PC-9 (cell line): ENCODE results near the gene TAF6.

Experiments used
- EZH2 ChIP-seq: fragments of 200-600 bp; sonication (generic); IDR thresholded peaks from 2 replicates; pipeline ENCODE4 v1.8.0; 2017; ENCODE audit warnings: antibody characterized with exemption, low read depth
- TF ChIP-seq, protein P1 (sequence below): fragments of 200-600 bp; sonication (generic); conservative IDR thresholded peaks from 2 replicates; pipeline ENCODE4 v1.6.1; 2017; ENCODE audit warnings: mixed run types, antibody characterized with exemption, mild to moderate bottlenecking, moderate library complexity

DNA sequence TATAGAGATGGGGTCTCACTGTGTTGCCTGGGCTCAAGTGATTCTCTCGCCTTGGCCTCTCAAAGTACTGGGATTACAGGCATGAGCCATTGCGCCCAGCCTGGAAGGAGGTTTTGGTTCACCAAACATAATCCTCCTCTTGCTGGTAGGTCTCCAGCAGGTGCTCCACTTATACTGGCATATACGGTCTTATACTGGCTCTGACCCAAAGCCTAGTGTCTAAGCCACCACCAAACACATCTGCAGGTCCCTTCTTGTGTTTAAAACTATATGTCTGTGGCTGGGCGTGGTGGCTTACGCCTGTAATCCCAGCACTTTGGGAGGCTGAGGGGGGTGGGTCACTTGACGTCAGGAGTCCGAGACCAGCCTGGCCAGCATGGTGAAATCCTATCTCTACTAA is 13.0 kb upstream of the TAF6 start:
- TF ChIP-seq, protein P1, sequence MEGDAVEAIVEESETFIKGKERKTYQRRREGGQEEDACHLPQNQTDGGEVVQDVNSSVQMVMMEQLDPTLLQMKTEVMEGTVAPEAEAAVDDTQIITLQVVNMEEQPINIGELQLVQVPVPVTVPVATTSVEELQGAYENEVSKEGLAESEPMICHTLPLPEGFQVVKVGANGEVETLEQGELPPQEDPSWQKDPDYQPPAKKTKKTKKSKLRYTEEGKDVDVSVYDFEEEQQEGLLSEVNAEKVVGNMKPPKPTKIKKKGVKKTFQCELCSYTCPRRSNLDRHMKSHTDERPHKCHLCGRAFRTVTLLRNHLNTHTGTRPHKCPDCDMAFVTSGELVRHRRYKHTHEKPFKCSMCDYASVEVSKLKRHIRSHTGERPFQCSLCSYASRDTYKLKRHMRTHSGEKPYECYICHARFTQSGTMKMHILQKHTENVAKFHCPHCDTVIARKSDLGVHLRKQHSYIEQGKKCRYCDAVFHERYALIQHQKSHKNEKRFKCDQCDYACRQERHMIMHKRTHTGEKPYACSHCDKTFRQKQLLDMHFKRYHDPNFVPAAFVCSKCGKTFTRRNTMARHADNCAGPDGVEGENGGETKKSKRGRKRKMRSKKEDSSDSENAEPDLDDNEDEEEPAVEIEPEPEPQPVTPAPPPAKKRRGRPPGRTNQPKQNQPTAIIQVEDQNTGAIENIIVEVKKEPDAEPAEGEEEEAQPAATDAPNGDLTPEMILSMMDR, result no peak
- TF ChIP-seq EZH2, result no peak
